Calu3 (cell line): Measurements from ENCODE around the gene BACH2. TPM values are rescaled to one million over a fixed set of nuclear protein-coding genes. Genes with fewer than 3 reads are reported as not detected.
"Not testable (repeated sequence)": the region's sequence is repeated elsewhere in the genome, so short reads cannot be mapped to it uniquely, and the experiment has no call there.

Experiments used
- BruUV-seq: library from RNA; stranded (reverse); fragments of 400-500 nt; replicated peaks from 2 replicates; lab custom pipeline; 2021; lab: Mats Ljungman, UMichigan
- CTCF ChIA-PET: fragments of 300-600 bp; sonication (Branson Sonifier 250); formaldehyde crosslinking; loops from one replicate; lab custom pipeline; 2022; ENCODE audit warnings: antibody characterized with exemption; lab: Charles Lee
- DNase-seq: peaks from one replicate; pipeline ENCODE4 v3.0.0; 2022
- H3K27ac Mint-ChIP-seq: one replicate; pipeline ENCODE4 v1.8.0; 2022; ENCODE audit warnings: mixed read lengths; ENCODE audit not compliant: unreplicated experiment
- H3K27me3 Mint-ChIP-seq: one replicate; pipeline ENCODE4 v1.8.0; 2022; ENCODE audit warnings: mixed read lengths; ENCODE audit not compliant: unreplicated experiment
- H3K36me3 Mint-ChIP-seq: one replicate; pipeline ENCODE4 v1.8.0; 2022; ENCODE audit warnings: mild to moderate bottlenecking, moderate library complexity, mixed read lengths; ENCODE audit not compliant: insufficient read depth, unreplicated experiment
- H3K4me1 Mint-ChIP-seq: one replicate; pipeline ENCODE4 v1.8.0; 2022; ENCODE audit warnings: mild to moderate bottlenecking, low read depth, mixed read lengths; ENCODE audit not compliant: unreplicated experiment
- H3K4me3 Mint-ChIP-seq: one replicate; pipeline ENCODE4 v1.8.0; 2022; ENCODE audit warnings: mild to moderate bottlenecking, low read depth, moderate library complexity, mixed read lengths; ENCODE audit not compliant: unreplicated experiment
- H3K9me3 Mint-ChIP-seq: one replicate; pipeline ENCODE4 v1.8.0; 2022; ENCODE audit warnings: low read depth, mixed read lengths; ENCODE audit not compliant: unreplicated experiment
- CTCF ChIP-seq: fragments of 200-600 bp; IDR thresholded peaks from one replicate; pipeline ENCODE4 v1.8.0; 2022; ENCODE audit warnings: antibody characterized with exemption; ENCODE audit not compliant: unreplicated experiment
- intact Hi-C: fragments of 100-400 bp; cut with micrococcal nuclease; formaldehyde crosslinking; loops from one replicate; pipeline ENCODE4 v1.10.0; 2022; ENCODE audit not compliant: unreplicated experiment
- total RNA-seq: library from RNA; stranded (reverse); gene quantifications from 2 replicates; pipeline ENCODE4 v1.2.3, GENCODE V29; 2022

Gene BACH2
- total RNA-seq, 1 experiment from 2014 or later, result 7.2 TPM

DNA sequence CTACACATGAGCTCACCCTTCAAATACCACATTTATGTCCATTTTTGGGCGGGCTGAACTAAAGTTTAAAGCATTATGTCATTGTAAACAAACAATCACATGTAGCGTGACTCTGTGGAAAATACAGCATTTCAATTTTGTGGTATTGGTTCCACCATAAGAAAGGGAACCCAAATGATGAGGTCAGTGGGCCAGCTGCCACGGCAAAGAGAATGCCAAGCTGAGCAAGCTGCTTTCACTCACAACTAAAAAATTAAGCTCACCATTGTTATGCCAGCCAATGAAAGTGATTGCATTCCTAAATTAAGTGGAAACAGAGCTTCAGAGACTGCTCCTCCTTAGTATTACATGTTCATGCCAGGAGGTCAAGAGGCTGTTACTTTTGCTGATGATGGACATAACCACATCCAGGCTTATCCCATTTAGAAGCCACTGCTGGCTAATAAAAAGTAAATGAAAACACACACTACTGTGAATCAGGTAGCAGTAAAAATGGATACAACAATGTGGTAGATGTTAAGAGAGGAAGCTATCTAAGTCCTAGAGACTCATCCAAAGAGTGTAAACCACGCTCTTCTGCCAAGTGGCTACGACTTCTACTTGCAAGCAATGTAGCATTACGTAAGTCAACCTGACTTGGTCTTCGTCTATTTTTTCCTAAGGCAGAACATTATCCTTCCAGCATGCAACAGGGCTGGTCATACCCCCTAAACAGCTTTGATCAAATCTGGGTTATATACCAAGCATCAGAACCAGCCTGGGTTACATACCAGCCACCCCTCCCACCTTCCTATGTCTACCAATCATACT is 164.8 kb downstream of the BACH2 start:
- TF ChIP-seq CTCF, result no peak
- H3K4me3 Mint-ChIP-seq, result no peak overlapping the region
- peaks cover 8% of the 10 kb centered on the region for H3K4me1 Mint-ChIP-seq
- CTCF ChIA-PET, result no interaction called here
- H3K9me3 Mint-ChIP-seq, result no peaks in the 10 kb centered on the region
- BruUV-seq, result no TSS peak
- H3K27me3 Mint-ChIP-seq, result no peaks in the 10 kb centered on the region
- no peak for DNase-seq
- intact Hi-C loops, result no loop called here
- H3K27ac Mint-ChIP-seq, result no peak overlapping the region
- H3K36me3 Mint-ChIP-seq, result no peaks in the 10 kb centered on the region

DNA sequence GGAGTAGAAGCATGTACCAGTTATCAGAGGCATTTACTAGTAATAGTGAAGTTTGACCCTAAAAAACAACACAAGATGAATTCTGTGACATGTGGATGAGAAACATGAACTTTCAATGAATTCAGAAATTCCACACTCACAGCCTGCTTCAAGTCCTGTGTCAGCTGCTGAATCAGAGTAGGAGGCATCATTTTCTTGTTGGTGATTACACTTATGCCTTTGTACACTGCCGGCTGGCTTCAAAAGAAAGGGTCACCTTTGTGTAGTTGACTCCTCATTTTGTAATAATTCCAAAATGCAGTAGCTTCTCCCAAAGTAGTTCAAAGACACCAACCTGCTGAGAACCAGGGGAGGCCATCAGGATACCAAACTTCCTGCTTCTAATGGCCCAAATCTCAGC is 165.5 kb downstream of the BACH2 start:
- no peak for TF ChIP-seq CTCF
- no TSS peak for BruUV-seq
- no peaks in the 10 kb centered on the region for H3K36me3 Mint-ChIP-seq
- no peaks in the 10 kb centered on the region for H3K9me3 Mint-ChIP-seq
- CTCF ChIA-PET, result interaction anchor here (1.0 kb wide), 1 partner anchor 87 kb away, joined by 5 read pairs; no protein-coding TSS in a partner anchor
- peaks cover 6% of the 10 kb centered on the region for H3K4me1 Mint-ChIP-seq
- no peak for DNase-seq
- H3K27me3 Mint-ChIP-seq, result no peaks in the 10 kb centered on the region
- H3K4me3 Mint-ChIP-seq, result no peak overlapping the region
- H3K27ac Mint-ChIP-seq, result no peak overlapping the region
- intact Hi-C loops, result no loop called here

DNA sequence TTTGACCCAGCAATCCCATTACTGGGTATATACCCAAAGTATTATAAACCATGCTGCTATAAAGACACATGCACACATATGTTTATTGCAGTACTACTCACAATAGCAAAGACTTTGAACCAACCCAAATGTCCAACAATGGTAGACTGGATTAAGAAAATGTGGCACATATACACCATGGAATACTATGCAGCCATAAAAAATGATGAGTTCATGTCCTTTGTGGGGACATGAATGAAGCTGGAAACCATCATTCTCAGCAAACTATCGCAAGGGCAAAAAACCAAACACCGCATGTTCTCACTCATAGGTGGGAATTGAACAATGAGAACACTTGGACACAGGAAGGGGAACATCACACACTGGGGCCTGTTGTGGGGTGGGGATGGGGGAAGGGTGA is 168.0 kb downstream of the BACH2 start:
- H3K27me3 Mint-ChIP-seq, H3K4me3 Mint-ChIP-seq, DNase-seq, CTCF ChIA-PET, BruUV-seq, intact Hi-C loops, H3K36me3 Mint-ChIP-seq, H3K27ac Mint-ChIP-seq, H3K4me1 Mint-ChIP-seq, H3K9me3 Mint-ChIP-seq: not testable (repeated sequence)

- no peak overlapping the region for H3K4me3 Mint-ChIP-seq
- no TSS peak for BruUV-seq
- intact Hi-C loops, result no loop called here
Measured at GRCh38 chr6:90127595-90127994, 169.0 kb downstream of the BACH2 start.

More at GRCh38 chr6:90127595-90127994, 169.0 kb downstream of the BACH2 start:
- no peak for TF ChIP-seq CTCF
- Mint-ChIP-seq H3K36me3 (no peaks in the 10 kb centered on the region), H3K4me1 (no peaks in the 10 kb centered on the region), H3K27me3 (no peaks in the 10 kb centered on the region), H3K9me3 (no peaks in the 10 kb centered on the region), H3K27ac (no peak overlapping the region)
- CTCF ChIA-PET, result no interaction called here
- no peak for DNase-seq
